ENCODE data around the gene TMED4.

Gene TMED4

DNA sequence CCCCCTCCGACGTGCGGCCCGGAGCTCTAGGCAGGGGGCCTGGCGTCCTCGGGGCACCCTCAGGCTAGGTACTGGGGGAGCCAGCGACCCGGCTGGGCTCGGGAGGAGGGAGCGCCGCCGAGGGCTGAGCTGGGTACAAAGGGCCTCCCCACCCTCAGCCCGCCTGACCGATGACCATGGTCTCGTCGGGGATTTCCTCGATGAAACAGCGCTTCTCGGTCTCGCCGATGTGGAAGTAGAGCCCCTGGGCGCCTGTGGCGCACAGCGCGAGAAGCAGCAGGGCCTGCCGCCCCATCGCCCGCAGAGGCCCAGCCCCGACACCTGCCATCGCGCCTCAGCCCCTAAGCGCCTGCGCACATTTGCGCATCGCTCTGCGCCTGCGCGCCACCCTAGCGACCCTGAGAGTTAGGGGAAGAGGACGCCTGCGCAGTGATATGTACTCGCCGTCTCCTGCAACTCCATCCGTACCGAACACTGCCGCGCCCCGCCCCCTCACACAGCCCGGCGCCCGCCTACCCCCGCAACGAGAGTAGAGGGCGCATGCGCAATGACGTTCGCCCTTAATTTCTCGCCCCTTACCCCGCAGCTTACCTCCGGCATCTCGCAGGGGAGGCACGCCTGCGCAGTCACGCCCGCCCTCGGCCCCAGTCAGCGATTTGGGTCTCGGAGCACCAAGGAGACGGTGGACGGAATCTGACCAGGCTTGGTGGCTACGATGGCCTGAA lies at the start of gene TMED4:
Gene TMED4, minus strand, starts transcription at position 353 of the 725 bp plus-strand sequence. Its CDS starts 25 bp downstream, at position 328.
- DNase-seq: peak; percentile 99

- no peak for DNase-seq
Observed at GRCh38 chr7:44631458-44632115, 49.6 kb upstream of the TMED4 start.

DNA sequence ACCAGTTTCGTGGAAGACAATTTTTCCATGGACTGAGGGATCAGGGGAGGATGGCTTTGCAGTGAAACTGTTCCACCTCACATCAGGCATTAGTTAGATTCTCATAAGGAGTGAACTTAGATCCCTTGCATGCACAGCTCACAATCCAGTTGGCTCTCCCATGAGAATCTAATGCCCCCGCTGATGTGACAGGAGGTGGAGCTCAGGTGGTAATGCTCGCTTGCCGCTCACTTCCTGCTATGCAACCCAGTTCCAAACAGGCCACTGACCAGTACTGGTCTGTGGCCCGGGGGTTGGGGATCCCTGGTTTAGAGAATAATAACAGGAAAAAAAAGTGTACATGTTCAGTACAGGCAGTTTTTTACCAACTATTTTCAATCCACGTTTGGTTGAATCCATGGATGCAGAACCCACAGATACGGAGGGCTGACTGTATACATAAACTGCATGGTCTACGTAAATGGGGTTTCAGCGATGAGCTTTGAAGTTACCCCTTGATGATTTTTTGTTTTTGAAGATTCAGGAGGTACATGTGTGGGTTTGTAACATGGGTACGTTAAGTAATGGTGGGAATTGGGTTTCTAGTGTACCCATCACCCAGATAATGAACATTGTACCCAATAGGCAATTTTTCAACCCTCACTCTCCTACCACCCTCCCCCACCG lies 48.9 kb upstream of the TMED4 start:
- DNase-seq: no peak

GRCh38 chr7:44629829-44630522 lies 47.9 kb upstream of the TMED4 start:
- DNase-seq: no peak

GRCh38 chr7:44626620-44627019 lies 44.6 kb upstream of the TMED4 start:
- DNase-seq: no peak

GRCh38 chr7:44625526-44626471 lies 43.8 kb upstream of the TMED4 start:
- DNase-seq: no peak

DNA sequence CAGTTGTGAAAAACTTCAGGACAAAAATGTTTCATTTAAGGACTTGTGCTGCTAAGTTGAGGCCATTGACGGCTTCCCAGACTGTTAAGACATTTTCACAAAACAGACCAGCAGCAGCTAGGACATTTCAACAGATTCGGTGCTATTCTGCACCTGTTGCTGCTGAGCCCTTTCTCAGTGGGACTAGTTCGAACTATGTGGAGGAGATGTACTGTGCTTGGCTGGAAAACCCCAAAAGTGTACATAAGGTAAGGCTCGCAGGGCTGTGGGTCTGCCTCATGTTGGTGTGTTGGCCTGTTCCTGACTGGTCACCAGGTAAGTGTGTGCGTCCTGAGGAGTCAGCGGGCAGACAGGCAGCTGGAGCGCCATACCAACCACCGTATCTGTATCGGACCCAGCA lies 42.3 kb upstream of the TMED4 start:
- no peak for DNase-seq

- DNase-seq: no peak
Observed at GRCh38 chr7:44622342-44623151, 40.5 kb upstream of the TMED4 start.

- no peak for DNase-seq
Observed at GRCh38 chr7:44621750-44622103, 39.7 kb upstream of the TMED4 start.

DNA sequence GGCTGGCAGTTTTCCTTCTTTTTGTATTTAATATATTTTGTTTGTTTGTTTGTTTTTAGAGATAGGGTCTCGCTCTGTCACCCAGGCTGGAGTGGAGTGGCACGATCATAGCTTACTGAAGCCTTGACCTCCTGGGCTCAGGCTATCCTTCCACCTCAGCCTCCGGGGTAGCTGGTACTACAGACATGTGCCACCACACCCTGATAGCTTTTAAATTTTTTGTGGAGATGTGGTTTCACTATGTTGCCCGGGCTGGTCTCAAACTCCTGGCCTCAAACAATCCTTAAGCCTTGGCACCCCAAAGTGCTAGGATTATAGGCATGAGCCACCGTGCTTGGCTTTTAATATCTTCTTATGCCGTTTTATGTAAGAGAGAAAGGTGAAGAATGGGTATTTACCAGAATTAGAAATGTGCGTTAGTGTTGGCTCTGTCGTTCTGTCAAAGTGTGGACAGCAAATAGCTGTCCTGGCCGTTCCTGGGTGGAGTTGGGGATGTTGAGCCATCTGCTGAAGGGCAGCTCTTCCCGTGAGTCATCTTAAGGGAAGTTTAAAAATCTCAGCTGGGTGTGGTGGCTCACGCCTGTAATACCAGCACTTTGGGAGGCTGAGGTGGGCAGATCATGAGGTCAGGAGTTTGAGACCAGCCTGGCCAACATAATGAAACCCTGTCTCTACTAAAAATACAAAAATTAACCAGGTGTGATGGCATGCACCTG lies 39.2 kb upstream of the TMED4 start:
- no peak for DNase-seq

DNA sequence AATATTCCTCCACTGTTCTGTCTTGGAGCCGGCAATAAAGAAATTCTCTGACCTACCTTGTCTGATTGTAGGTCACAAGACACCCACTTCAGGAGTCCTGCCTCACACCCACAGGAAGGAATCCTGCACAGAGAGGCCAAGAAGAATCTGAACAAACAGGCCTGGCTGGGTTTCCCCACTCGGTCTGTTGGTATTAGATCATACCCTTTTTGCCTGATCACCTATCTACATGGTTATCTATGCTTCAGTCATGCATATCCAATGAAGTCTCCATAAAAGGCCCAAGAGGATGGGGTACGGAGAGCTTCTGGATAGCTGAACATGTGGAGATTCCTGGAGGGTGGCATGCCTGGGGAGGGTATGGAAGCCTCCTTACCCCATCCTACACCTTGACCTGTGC lies 36.7 kb upstream of the TMED4 start:
- no peak for DNase-seq

DNA sequence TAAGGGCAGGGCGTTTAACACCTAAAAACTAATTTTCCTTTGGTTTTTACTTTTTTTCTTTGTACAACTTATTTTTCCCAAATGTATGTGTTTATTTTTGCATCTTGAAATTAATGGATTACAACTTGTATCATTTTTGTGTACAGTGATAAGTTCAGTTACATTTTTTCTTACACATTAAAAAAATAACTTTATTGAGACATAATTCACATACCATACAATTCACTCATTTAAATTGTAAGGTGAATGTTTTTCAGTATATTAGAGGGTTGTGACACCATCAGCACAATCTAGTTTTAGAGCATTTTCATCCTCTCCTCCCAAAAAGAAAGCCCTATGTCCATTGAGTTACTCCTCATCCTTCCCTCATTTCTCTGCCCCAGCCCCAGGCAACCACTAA lies 36.0 kb upstream of the TMED4 start:
- no peak for DNase-seq

- no peak for DNase-seq
Observed at GRCh38 chr7:44617225-44617890, 35.3 kb upstream of the TMED4 start.

GRCh38 chr7:44616545-44616944 lies 34.5 kb upstream of the TMED4 start:
- DNase-seq: no peak

GRCh38 chr7:44615793-44616192 lies 33.8 kb upstream of the TMED4 start:
- no peak for DNase-seq

GRCh38 chr7:44615149-44615611 lies 33.1 kb upstream of the TMED4 start:
- no peak for DNase-seq

DNA sequence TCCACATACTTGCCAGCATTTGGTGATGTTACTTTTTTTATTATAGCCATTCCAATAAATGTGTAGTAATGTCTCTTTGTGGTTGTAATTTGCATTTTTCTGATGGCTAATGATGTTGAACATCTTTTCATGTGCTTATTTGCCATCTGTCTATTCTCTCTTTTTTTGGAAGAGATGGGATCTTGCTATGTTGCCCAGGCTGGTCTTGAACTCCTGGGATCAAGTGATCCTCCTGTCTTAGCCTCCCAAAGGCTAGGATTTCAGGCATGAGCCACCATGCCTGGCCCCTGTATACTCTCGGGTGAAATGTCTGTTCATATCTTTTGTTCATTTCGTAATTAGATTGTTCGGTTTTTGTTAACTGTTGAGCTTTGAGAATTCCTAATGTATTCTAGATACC lies 27.8 kb upstream of the TMED4 start:
- no peak for DNase-seq

DNA sequence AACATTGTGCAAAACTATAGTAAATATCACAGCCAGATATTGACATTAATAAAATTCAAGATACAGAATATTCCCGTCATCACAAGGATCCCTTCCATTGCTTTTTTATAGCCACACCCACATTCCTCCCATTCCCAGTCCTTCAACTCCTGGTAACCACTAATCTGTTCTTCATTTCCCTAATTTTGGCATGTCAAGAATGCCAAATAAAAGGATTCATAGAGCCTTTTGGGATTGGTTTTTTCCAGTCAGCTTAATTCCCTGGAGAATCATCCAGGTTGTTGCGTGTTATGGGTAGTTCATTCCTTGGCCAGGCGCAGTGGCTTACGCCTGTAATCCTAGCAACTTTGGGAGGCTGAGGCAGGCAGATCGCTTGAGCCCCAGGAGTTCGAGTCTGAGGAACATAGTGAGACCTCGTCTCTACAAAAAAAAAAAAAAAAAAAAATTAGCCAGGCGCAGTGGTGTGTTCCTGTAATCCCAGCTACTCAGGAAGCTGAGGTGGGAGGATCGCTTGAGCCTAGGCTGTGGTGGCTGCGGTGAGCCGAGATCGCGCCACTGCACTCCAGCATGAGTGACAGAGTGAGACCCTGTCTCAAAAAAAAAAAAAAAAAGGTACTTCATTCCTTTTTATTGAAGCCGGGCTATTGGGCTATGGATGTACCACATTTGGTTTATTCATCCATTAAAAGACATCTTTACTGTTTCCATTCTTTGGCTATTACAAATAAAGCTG lies 27.1 kb upstream of the TMED4 start:
- no peak for DNase-seq

All from NCI-H69 (cell line).